GM19328 (cell line): Measurements from ENCODE around the gene MLLT6.

Source experiments
- ATAC-seq: cut with Tn5 transposase; IDR thresholded peaks from one replicate; pipeline ENCODE4 v1.9.1; 2021; ENCODE audit warnings: mild to moderate bottlenecking, moderate library complexity; ENCODE audit not compliant: unreplicated experiment

The MLLT6 gene

GRCh38 chr17:38706505-38707216, 1.6 kb downstream of the MLLT6 start:
- ATAC-seq, result no peak

- no peak for ATAC-seq
Observed at GRCh38 chr17:38707678-38708351, 2.7 kb downstream of the MLLT6 start.

- ATAC-seq, result no peak
Observed at GRCh38 chr17:38709104-38709820, 4.2 kb downstream of the MLLT6 start.

GRCh38 chr17:38709864-38710603, 5.0 kb downstream of the MLLT6 start:
- ATAC-seq, result no peak

GRCh38 chr17:38710604-38710962, 5.5 kb downstream of the MLLT6 start:
- ATAC-seq, result no peak

- ATAC-seq, result no peak
Observed at GRCh38 chr17:38710985-38711384, 5.9 kb downstream of the MLLT6 start.

- ATAC-seq, result no peak
Observed at GRCh38 chr17:38711792-38712571, 6.9 kb downstream of the MLLT6 start.

- no peak for ATAC-seq
Observed at GRCh38 chr17:38712593-38712992, 7.5 kb downstream of the MLLT6 start.

GRCh38 chr17:38713456-38714075, 8.5 kb downstream of the MLLT6 start:
- ATAC-seq, result no peak

GRCh38 chr17:38715216-38715943, 10.3 kb downstream of the MLLT6 start:
- ATAC-seq, result no peak

GRCh38 chr17:38716368-38717005, 11.4 kb downstream of the MLLT6 start:
- no peak for ATAC-seq

GRCh38 chr17:38717139-38717745, 12.2 kb downstream of the MLLT6 start:
- ATAC-seq, result no peak

GRCh38 chr17:38719289-38719942, 14.3 kb downstream of the MLLT6 start:
- no peak for ATAC-seq

GRCh38 chr17:38719943-38720641, 15.0 kb downstream of the MLLT6 start:
- no peak for ATAC-seq

- ATAC-seq, result no peak
Observed at GRCh38 chr17:38720941-38721340, 15.9 kb downstream of the MLLT6 start.

- no peak for ATAC-seq
Observed at GRCh38 chr17:38721802-38722201, 16.7 kb downstream of the MLLT6 start.

- no peak for ATAC-seq
Observed at GRCh38 chr17:38724337-38724988, 19.4 kb downstream of the MLLT6 start.
